Activated B cell treated with CpG ODN at 0.5 μM for 24 hours (primary cell): ENCODE results near the gene MRM2. TPM values are rescaled to one million over a fixed set of nuclear protein-coding genes. Genes with fewer than 3 reads are reported as not detected.

Experiments used
- ATAC-seq: fragments of 200-7000 bp; cut with Tn5 transposase; one replicate; pipeline ENCODE4 v1.10.0; 2021; ENCODE audit warnings: low read depth, mild to moderate bottlenecking, moderate library complexity
- CTCF ChIA-PET: fragments of 350-600 bp; sonication (Branson Sonifier 250); formaldehyde crosslinking; loops from one replicate; lab custom pipeline; 2021; ENCODE audit warnings: antibody characterized with exemption; lab: Charles Lee
- POLR2A ChIA-PET: fragments of 350-600 bp; sonication (Branson Sonifier 250); formaldehyde crosslinking; loops from one replicate; lab custom pipeline; 2021; ENCODE audit warnings: antibody characterized with exemption; lab: Charles Lee
- DNase-seq: peaks from one replicate; pipeline ENCODE4 v3.0.0; 2022
- H3K27ac Mint-ChIP-seq: one replicate; pipeline ENCODE4 v1.8.0; 2020; ENCODE audit warnings: mixed read lengths
- H3K27me3 Mint-ChIP-seq: one replicate; pipeline ENCODE4 v1.8.0; 2021; ENCODE audit warnings: mixed read lengths
- H3K36me3 Mint-ChIP-seq: one replicate; pipeline ENCODE4 v1.8.0; 2021; ENCODE audit warnings: low read depth, mixed read lengths
- H3K4me1 Mint-ChIP-seq: one replicate; pipeline ENCODE4 v1.8.0; 2021; ENCODE audit warnings: mixed read lengths
- H3K4me3 Mint-ChIP-seq: one replicate; pipeline ENCODE4 v1.8.0; 2020; ENCODE audit warnings: mild to moderate bottlenecking, mixed read lengths
- H3K9me3 Mint-ChIP-seq: one replicate; pipeline ENCODE4 v1.8.0; 2020; ENCODE audit warnings: mixed read lengths
- CTCF ChIP-seq: fragments of 200-600 bp; IDR thresholded peaks from one replicate; pipeline ENCODE4 v1.8.0; 2022; ENCODE audit warnings: antibody characterized with exemption, mild to moderate bottlenecking
- intact Hi-C: fragments of 100-400 bp; cut with micrococcal nuclease; formaldehyde crosslinking; loops from one replicate; pipeline ENCODE4 v1.15.1; 2024
- total RNA-seq: library from RNA; stranded (reverse); gene quantifications from 2 replicates; pipeline ENCODE4 v1.2.3, GENCODE V29; 2022

MRM2 gene
- total RNA-seq, 1 donor from 2014 or later, result 35.3 TPM

- H3K27ac Mint-ChIP-seq, result peak overlapping the region; percentile 97
- DNase-seq (peak; percentile 34), ATAC-seq (peak; percentile 89)
- H3K4me3 Mint-ChIP-seq, result peak overlapping the region; percentile 73
- no peaks in the 10 kb centered on the region for H3K27me3 Mint-ChIP-seq
- no peak for TF ChIP-seq CTCF
- intact Hi-C loops, result loop anchor here (1.0 kb wide), 3 partner anchors 11 to 27 kb away; partner anchors contain the start of gene SNX8
- H3K36me3 Mint-ChIP-seq, result peaks cover 24% of the 10 kb centered on the region
- peaks cover 49% of the 10 kb centered on the region for H3K4me1 Mint-ChIP-seq
- ChIA-PET CTCF (interaction anchor here (0.7 to 1.0 kb wide), 4 partner anchors 10 to 79 kb away, joined by 3 to 4 read pairs (median 4); no protein-coding TSS in a partner anchor), POLR2A (interaction anchor here (0.6 to 3.6 kb wide), 17 partner anchors 9 to 149 kb away, joined by 3 to 32 read pairs (median 8); partner anchors contain the start of gene SNX8)
- no peaks in the 10 kb centered on the region for H3K9me3 Mint-ChIP-seq
These were observed 46.5 kb upstream of the MRM2 start for GRCh38 chr7:2288503-2288902.

- POLR2A ChIA-PET, result interaction anchor here (0.6 to 3.6 kb wide), 10 partner anchors 11 to 470 kb away, joined by 3 to 32 read pairs (median 8); partner anchors contain the start of gene SNX8
- no peaks in the 10 kb centered on the region for H3K27me3 Mint-ChIP-seq
- peak overlapping the region; percentile 66 for H3K4me3 Mint-ChIP-seq
- H3K36me3 Mint-ChIP-seq, result peaks cover 29% of the 10 kb centered on the region
- ATAC-seq (peak; percentile 51), DNase-seq (peak; percentile 24)
- intact Hi-C loops, result loop anchor here (1.0 kb wide), 3 partner anchors 12 to 27 kb away; partner anchors contain the start of gene SNX8
- CTCF ChIA-PET, result no interaction called here
- peak overlapping the region; percentile 97 for H3K27ac Mint-ChIP-seq
- peaks cover 52% of the 10 kb centered on the region for H3K4me1 Mint-ChIP-seq
- TF ChIP-seq CTCF, result no peak
- H3K9me3 Mint-ChIP-seq, result no peaks in the 10 kb centered on the region
These were observed 45.7 kb upstream of the MRM2 start for GRCh38 chr7:2287745-2288144.

- DNase-seq (no peak), ATAC-seq (no peak)
- peaks cover 50% of the 10 kb centered on the region for H3K4me1 Mint-ChIP-seq
- no peak overlapping the region for H3K27ac Mint-ChIP-seq
- no peaks in the 10 kb centered on the region for H3K9me3 Mint-ChIP-seq
- ChIA-PET CTCF (no interaction called here), POLR2A (interaction anchor here (0.6 kb wide), 1 partner anchor 60 kb away, joined by 7 read pairs; no protein-coding TSS in a partner anchor)
- intact Hi-C loops, result no loop called here
- H3K36me3 Mint-ChIP-seq, result peaks cover 19% of the 10 kb centered on the region
- no peak for TF ChIP-seq CTCF
- no peak overlapping the region for H3K4me3 Mint-ChIP-seq
- no peaks in the 10 kb centered on the region for H3K27me3 Mint-ChIP-seq
These were observed 41.1 kb upstream of the MRM2 start for GRCh38 chr7:2283074-2283473.

- peaks cover 44% of the 10 kb centered on the region for H3K4me1 Mint-ChIP-seq
- DNase-seq (no peak), ATAC-seq (no peak)
- ChIA-PET POLR2A (no interaction called here), CTCF (no interaction called here)
- no peak overlapping the region for H3K4me3 Mint-ChIP-seq
- intact Hi-C loops, result no loop called here
- H3K27ac Mint-ChIP-seq, result peak overlapping the region; percentile 9
- no peak for TF ChIP-seq CTCF
- H3K9me3 Mint-ChIP-seq, result no peaks in the 10 kb centered on the region
- no peaks in the 10 kb centered on the region for H3K27me3 Mint-ChIP-seq
- H3K36me3 Mint-ChIP-seq, result peaks cover 26% of the 10 kb centered on the region
These were observed 40.3 kb upstream of the MRM2 start for GRCh38 chr7:2282185-2282751.

- H3K36me3 Mint-ChIP-seq, result peaks cover 33% of the 10 kb centered on the region
These were observed 39.5 kb upstream of the MRM2 start for GRCh38 chr7:2281541-2281940.

More at GRCh38 chr7:2281541-2281940, 39.5 kb upstream of the MRM2 start:
- no peak for ATAC-seq
- no peak for TF ChIP-seq CTCF
- no peak overlapping the region for H3K4me3 Mint-ChIP-seq
- no peaks in the 10 kb centered on the region for H3K9me3 Mint-ChIP-seq
- ChIA-PET CTCF (no interaction called here), POLR2A (no interaction called here)
- DNase-seq, result no peak
- intact Hi-C loops, result no loop called here
- no peaks in the 10 kb centered on the region for H3K27me3 Mint-ChIP-seq
- peak overlapping the region; percentile 9 for H3K27ac Mint-ChIP-seq
- peaks cover 43% of the 10 kb centered on the region for H3K4me1 Mint-ChIP-seq
